ENCODE data around the gene PTPRD.

The PTPRD gene

DNA sequence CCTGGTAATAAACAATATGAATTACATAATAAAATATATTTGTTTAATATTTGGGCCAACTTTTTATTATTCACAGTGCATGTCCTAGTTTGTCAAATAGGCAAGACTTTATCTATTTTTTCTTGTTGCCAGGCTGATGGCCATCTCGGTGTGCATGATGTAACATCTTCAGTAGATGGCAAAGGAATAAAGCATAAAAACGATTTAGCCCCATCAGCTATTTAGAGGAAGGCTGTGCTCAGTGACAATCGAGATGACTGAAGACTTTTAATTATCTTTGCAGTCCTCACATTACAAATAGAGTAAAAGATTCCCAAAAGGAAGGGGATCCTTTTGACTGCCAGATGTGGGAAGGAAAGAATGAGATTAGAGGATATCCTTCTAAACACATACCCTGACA lies 358.5 kb downstream of the PTPRD start:
- TF ChIP-seq SIN3A (IDR thresholded peaks at IDR 0.05; ENCODE audit: borderline replicate concordance, insufficient read depth, low read length), result no peak
- TF ChIP-seq, protein P1, sequence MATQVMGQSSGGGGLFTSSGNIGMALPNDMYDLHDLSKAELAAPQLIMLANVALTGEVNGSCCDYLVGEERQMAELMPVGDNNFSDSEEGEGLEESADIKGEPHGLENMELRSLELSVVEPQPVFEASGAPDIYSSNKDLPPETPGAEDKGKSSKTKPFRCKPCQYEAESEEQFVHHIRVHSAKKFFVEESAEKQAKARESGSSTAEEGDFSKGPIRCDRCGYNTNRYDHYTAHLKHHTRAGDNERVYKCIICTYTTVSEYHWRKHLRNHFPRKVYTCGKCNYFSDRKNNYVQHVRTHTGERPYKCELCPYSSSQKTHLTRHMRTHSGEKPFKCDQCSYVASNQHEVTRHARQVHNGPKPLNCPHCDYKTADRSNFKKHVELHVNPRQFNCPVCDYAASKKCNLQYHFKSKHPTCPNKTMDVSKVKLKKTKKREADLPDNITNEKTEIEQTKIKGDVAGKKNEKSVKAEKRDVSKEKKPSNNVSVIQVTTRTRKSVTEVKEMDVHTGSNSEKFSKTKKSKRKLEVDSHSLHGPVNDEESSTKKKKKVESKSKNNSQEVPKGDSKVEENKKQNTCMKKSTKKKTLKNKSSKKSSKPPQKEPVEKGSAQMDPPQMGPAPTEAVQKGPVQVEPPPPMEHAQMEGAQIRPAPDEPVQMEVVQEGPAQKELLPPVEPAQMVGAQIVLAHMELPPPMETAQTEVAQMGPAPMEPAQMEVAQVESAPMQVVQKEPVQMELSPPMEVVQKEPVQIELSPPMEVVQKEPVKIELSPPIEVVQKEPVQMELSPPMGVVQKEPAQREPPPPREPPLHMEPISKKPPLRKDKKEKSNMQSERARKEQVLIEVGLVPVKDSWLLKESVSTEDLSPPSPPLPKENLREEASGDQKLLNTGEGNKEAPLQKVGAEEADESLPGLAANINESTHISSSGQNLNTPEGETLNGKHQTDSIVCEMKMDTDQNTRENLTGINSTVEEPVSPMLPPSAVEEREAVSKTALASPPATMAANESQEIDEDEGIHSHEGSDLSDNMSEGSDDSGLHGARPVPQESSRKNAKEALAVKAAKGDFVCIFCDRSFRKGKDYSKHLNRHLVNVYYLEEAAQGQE (IDR thresholded peaks at IDR 0.05; ENCODE audit: insufficient read depth in 1 of 2, low read depth in 2 of 2, low read length in 2 of 2), result no peak
- no peak for TF ChIP-seq POLR2AphosphoS5 (IDR thresholded peaks at IDR 0.05; ENCODE audit: low read depth, low read length)
- no peak for TF ChIP-seq TAF1 (IDR thresholded peaks at IDR 0.05; ENCODE audit: borderline replicate concordance, insufficient read depth, low read length)
- TF ChIP-seq FOXP2 (optimal IDR thresholded peaks at IDR 0.05; ENCODE audit: borderline replicate concordance, extremely low read depth, extremely low read length, insufficient read depth), result no peak

DNA sequence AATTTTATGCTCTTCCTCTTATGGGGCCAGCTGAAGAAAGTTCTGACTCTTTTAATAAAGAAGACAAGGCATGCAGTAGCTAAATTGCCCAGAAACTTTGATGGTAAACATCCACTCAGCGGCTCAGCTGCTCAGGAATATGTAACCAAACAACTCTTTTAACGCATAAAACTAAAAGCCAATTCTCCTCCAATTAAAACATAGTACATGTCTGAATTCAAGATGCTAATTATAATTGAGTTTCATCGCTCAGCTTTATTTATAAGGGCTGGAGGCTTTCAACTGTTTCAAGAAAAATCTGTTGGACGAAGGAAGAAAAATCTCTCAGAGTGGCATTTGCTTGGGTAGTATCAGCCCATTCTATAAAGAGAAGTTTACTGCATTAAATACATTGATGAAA lies 359.5 kb downstream of the PTPRD start:
- TF ChIP-seq POLR2AphosphoS5 (IDR thresholded peaks at IDR 0.05; ENCODE audit: low read depth, low read length), result no peak
- no peak for TF ChIP-seq FOXP2 (optimal IDR thresholded peaks at IDR 0.05; ENCODE audit: borderline replicate concordance, extremely low read depth, extremely low read length, insufficient read depth)
- no peak for TF ChIP-seq TAF1 (IDR thresholded peaks at IDR 0.05; ENCODE audit: borderline replicate concordance, insufficient read depth, low read length)
- no peak for TF ChIP-seq SIN3A (IDR thresholded peaks at IDR 0.05; ENCODE audit: borderline replicate concordance, insufficient read depth, low read length)
- TF ChIP-seq, protein P1 (IDR thresholded peaks at IDR 0.05; ENCODE audit: insufficient read depth in 1 of 2, low read depth in 2 of 2, low read length in 2 of 2), result no peak

DNA sequence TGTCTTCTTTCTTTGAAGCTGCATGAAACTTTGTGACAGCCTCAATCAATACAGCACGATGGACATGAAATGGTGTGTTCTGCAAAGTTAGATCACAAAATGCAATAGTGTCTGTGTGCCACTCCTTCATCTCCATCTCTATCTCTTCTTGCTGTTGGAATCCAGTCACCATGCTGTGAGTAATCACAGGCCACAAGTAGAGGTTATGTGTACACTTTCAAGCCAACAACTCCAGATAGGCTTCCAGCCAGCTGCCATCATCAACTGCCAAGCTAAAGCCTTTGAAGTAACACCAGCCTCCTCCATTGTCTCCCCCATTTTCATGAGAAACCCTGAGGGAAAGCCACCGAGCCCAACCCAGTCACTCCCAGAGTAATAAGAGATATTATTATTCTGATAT lies 360.6 kb downstream of the PTPRD start:
- TF ChIP-seq POLR2AphosphoS5 (IDR thresholded peaks at IDR 0.05; ENCODE audit: low read depth, low read length) (no peak), FOXP2 (optimal IDR thresholded peaks at IDR 0.05; ENCODE audit: borderline replicate concordance, extremely low read depth, extremely low read length, insufficient read depth) (no peak), TAF1 (IDR thresholded peaks at IDR 0.05; ENCODE audit: borderline replicate concordance, insufficient read depth, low read length) (no peak), SIN3A (IDR thresholded peaks at IDR 0.05; ENCODE audit: borderline replicate concordance, insufficient read depth, low read length) (no peak)
- TF ChIP-seq, protein P1 (IDR thresholded peaks at IDR 0.05; ENCODE audit: insufficient read depth in 1 of 2, low read depth in 2 of 2, low read length in 2 of 2), result no peak

DNA sequence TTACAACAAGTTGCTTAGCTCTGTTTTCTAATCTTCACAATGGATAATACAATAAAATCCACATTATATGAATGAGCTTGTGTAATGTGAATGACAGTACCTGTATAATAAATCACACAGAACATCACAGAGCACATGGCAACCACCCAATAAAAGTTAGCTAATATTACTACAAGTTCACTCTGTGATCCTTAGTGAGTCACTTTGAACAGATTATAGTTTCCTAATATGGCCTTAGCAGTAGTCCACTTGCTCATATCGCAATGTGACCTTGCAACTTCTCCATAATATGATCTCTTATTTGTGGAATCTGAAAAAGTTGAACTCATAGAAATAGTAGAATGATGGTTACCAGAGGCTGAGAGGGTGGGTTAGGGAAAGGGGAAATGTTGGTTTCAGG lies 361.3 kb downstream of the PTPRD start:
- no peak for TF ChIP-seq TAF1 (IDR thresholded peaks at IDR 0.05; ENCODE audit: borderline replicate concordance, insufficient read depth, low read length)
- TF ChIP-seq FOXP2 (optimal IDR thresholded peaks at IDR 0.05; ENCODE audit: borderline replicate concordance, extremely low read depth, extremely low read length, insufficient read depth), result no peak

GRCh38 chr9:10250219-10250618 lies 362.6 kb downstream of the PTPRD start:
- no peak for TF ChIP-seq TAF1 (IDR thresholded peaks at IDR 0.05; ENCODE audit: borderline replicate concordance, insufficient read depth, low read length)

DNA sequence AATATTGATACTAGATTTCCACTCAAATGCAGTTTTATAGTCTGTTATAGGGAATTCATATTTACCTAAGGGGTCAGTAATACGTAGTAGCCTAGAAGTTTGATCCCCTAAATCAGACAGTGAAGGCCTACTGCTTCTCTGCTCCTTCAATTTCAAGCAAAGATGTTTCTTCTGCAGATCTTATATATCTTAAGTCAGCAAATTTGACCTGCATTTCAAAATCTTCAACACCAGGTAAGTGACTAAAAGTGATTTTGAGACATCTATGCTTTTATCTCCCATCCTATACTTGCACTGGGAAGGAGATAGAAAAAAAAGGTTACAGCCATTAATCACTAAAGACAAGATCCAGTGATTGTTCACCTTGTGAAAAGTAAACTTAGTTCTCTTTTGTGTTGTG lies 363.9 kb downstream of the PTPRD start:
- TF ChIP-seq, protein P1 (IDR thresholded peaks at IDR 0.05; ENCODE audit: insufficient read depth in 1 of 2, low read depth in 2 of 2, low read length in 2 of 2), result no peak
- TF ChIP-seq FOXP2 (optimal IDR thresholded peaks at IDR 0.05; ENCODE audit: borderline replicate concordance, extremely low read depth, extremely low read length, insufficient read depth) (no peak), SIN3A (IDR thresholded peaks at IDR 0.05; ENCODE audit: borderline replicate concordance, insufficient read depth, low read length) (no peak), POLR2AphosphoS5 (IDR thresholded peaks at IDR 0.05; ENCODE audit: low read depth, low read length) (no peak), TAF1 (IDR thresholded peaks at IDR 0.05; ENCODE audit: borderline replicate concordance, insufficient read depth, low read length) (no peak)

Measured in PFSK-1 (cell line).